Spleen (tissue), 7 donors: ENCODE data around the gene DPYSL3.

Source experiments
- CTCF ChIP-seq, 11 experiments: fragments of 200-600 bp in 7 of 11; fragments of 450-650 bp in 4 of 11; sonication (generic) in 4 of 11; IDR thresholded peaks in 8 of 11; conservative IDR thresholded peaks in 3 of 11; 1 replicate in 7 of 11; 2 replicates in 4 of 11; pipeline versions ENCODE4 v1.4.0 to v1.8.0; 2016 to 2021; ENCODE audit warnings: antibody characterized with exemption in 11 of 11, inconsistent platforms in 4 of 11, mild to moderate bottlenecking in 1 of 11
- POLR2A ChIP-seq, 3 donors: fragments of 450-650 bp; IDR thresholded peaks; one replicate each; pipeline ENCODE4 v1.5.1; 2017; ENCODE audit warnings: antibody characterized with exemption in 3 of 3, mild to moderate bottlenecking in 1 of 3
- donor health status: DM: no; HTN: no; CAD: no; lungs with moderate emphysema.
- donor health status: DM: no; HTN: no; CAD: no.
- donor health status: DM: no; HTN: no; CAD: no.

- TF ChIP-seq CTCF (IDR thresholded peaks at IDR 0.05 in 8 of 11, conservative IDR thresholded peaks at IDR 0.05 in 3 of 11): no peak
- TF ChIP-seq POLR2A (IDR thresholded peaks at IDR 0.05): no peak
These were observed 58.7 kb downstream of the DPYSL3 start for GRCh38 chr5:147451193-147451592.
